IMR-90 (cell line): Measurements from ENCODE around the gene GTPBP3. TPM values are rescaled to one million over a fixed set of nuclear protein-coding genes. Genes with fewer than 3 reads are reported as not detected.

Experiments
- ATAC-seq: fragments of 200-7000 bp; cut with Tn5 transposase; 2 replicates; pipeline ENCODE4 v1.9.1; 2020; ENCODE audit warnings: low read depth, mild to moderate bottlenecking, moderate library complexity
- BruUV-seq: library from RNA; stranded (reverse); fragments of 400-500 nt; replicated peaks from 2 replicates; lab custom pipeline; 2021; lab: Mats Ljungman, UMichigan
- CTCF ChIA-PET: fragments of 300-600 bp; formaldehyde crosslinking; extraction: SDS; loops from one replicate; lab custom pipeline; 2021; ENCODE audit warnings: antibody characterized with exemption; lab: Yijun Ruan, JAX
- POLR2A ChIA-PET: fragments of 300-600 bp; sonication (Branson Sonifier 250); formaldehyde crosslinking; loops from one replicate; lab custom pipeline; 2022; ENCODE audit warnings: antibody characterized with exemption; ENCODE audit not compliant: unreplicated experiment; lab: Charles Lee
- DNase-seq: peaks from one replicate; pipeline ENCODE4 v3.0.0; 2013
- H2AFZ ChIP-seq: replicated peaks from 2 replicates; pipeline ENCODE3; 2013; ENCODE audit warnings: low read length, mild to moderate bottlenecking; ENCODE audit not compliant: poor library complexity
- H2AK5ac ChIP-seq: 2 replicates; pipeline ENCODE4 v1.6.1; 2013; ENCODE audit warnings: low read depth, low read length, inconsistent platforms
- H2AK9ac ChIP-seq: replicated peaks from 2 replicates; pipeline ENCODE3; 2013; ENCODE audit warnings: mild to moderate bottlenecking, low read depth, low read length, moderate library complexity; ENCODE audit not compliant: poor library complexity
- H2BK120ac ChIP-seq: 2 replicates; pipeline ENCODE4 v1.6.1; 2013; ENCODE audit warnings: low read depth, low read length, inconsistent platforms
- H2BK15ac ChIP-seq: 3 replicates; pipeline ENCODE4 v1.6.1; 2013; ENCODE audit warnings: low read depth, low read length, inconsistent platforms
- H2BK20ac ChIP-seq: 2 replicates; pipeline ENCODE4 v1.6.1; 2013; ENCODE audit warnings: low read depth, mild to moderate bottlenecking, inconsistent platforms, low read length, moderate library complexity
- H2BK5ac ChIP-seq: 2 replicates; pipeline ENCODE4 v1.6.1; 2013; ENCODE audit warnings: mild to moderate bottlenecking, low read depth, low read length, inconsistent platforms; ENCODE audit not compliant: poor library complexity, severe bottlenecking
- H3K14ac ChIP-seq: replicated peaks from 2 replicates; pipeline ENCODE4 v1.6.1; 2013; ENCODE audit warnings: low read depth, low read length, inconsistent platforms
- H3K18ac ChIP-seq: 2 replicates; pipeline ENCODE4 v1.6.1; 2013; ENCODE audit warnings: low read depth, low read length, control low read depth
- H3K23ac ChIP-seq: 2 replicates; pipeline ENCODE4 v1.6.1; 2013; ENCODE audit warnings: low read depth, low read length, inconsistent platforms
- H3K27ac ChIP-seq: 2 replicates; pipeline ENCODE4 v1.5.1; 2013; ENCODE audit warnings: mild to moderate bottlenecking, control low read depth, low read length; ENCODE audit not compliant: insufficient read depth
- H3K27me3 ChIP-seq: 2 replicates; pipeline ENCODE4 v1.6.1; 2013; ENCODE audit warnings: low read length; ENCODE audit not compliant: control insufficient read depth, insufficient read depth
- H3K36me3 ChIP-seq: 2 replicates; pipeline ENCODE4 v1.6.1; 2013; ENCODE audit warnings: low read length, mixed read lengths; ENCODE audit not compliant: control insufficient read depth, insufficient read depth
- H3K4ac ChIP-seq: 2 replicates; pipeline ENCODE4 v1.6.1; 2013; ENCODE audit warnings: low read depth, low read length, inconsistent platforms
- H3K4me1 ChIP-seq: 2 replicates; pipeline ENCODE4 v1.6.1; 2013; ENCODE audit warnings: low read length, mixed read lengths; ENCODE audit not compliant: control insufficient read depth, insufficient read depth
- H3K4me2 ChIP-seq: 2 replicates; pipeline ENCODE4 v1.6.1; 2013; ENCODE audit warnings: low read depth, mild to moderate bottlenecking, control low read depth, low read length, moderate library complexity
- H3K4me3 ChIP-seq: 2 replicates; pipeline ENCODE4 v1.5.1; 2013; ENCODE audit warnings: low read depth, mild to moderate bottlenecking, control low read depth, low read length, moderate library complexity; ENCODE audit not compliant: insufficient read depth
- H3K56ac ChIP-seq: 2 replicates; pipeline ENCODE4 v1.6.1; 2013; ENCODE audit warnings: low read length, inconsistent platforms; ENCODE audit not compliant: insufficient read depth; ENCODE audit errors: extremely low read depth
- H3K79me1 ChIP-seq, 2 experiments: 2 replicates each; pipeline ENCODE4 v1.6.1; 2013; ENCODE audit warnings: low read length in 2 of 2, inconsistent platforms in 1 of 2, low read depth in 1 of 2
- H3K9ac ChIP-seq: 2 replicates; pipeline ENCODE4 v1.6.1; 2013; ENCODE audit warnings: low read depth, low read length, control low read depth
- H3K9me1 ChIP-seq: 2 replicates; pipeline ENCODE4 v1.6.1; 2013; ENCODE audit warnings: low read length, inconsistent platforms; ENCODE audit not compliant: insufficient read depth
- H3K9me3 ChIP-seq: 2 replicates; pipeline ENCODE4 v1.6.1; 2013; ENCODE audit warnings: low read length; ENCODE audit not compliant: control insufficient read depth, insufficient read depth
- H4K20me1 ChIP-seq: 2 replicates; pipeline ENCODE4 v1.6.1; 2013; ENCODE audit warnings: low read length, inconsistent platforms; ENCODE audit not compliant: insufficient read depth
- H4K5ac ChIP-seq: 2 replicates; pipeline ENCODE4 v1.6.1; 2013; ENCODE audit warnings: mild to moderate bottlenecking, low read depth, low read length, control low read depth
- H4K8ac ChIP-seq, 2 experiments: 2 replicates each; pipeline ENCODE4 v1.6.1; 2013; ENCODE audit warnings: low read depth in 2 of 2, low read length in 2 of 2, control low read depth in 1 of 2, inconsistent platforms in 1 of 2
- H4K91ac ChIP-seq: 2 replicates; pipeline ENCODE4 v1.6.1; 2013; ENCODE audit warnings: low read depth, low read length, inconsistent platforms; ENCODE audit not compliant: insufficient read depth
- BHLHE40 ChIP-seq: fragments of 150-350 bp; IDR thresholded peaks from 2 replicates; pipeline ENCODE4 v1.6.1; 2016; ENCODE audit warnings: mild to moderate bottlenecking, low read depth, low read length
- CEBPB ChIP-seq: IDR thresholded peaks from 2 replicates; pipeline ENCODE4 v1.6.1; 2012; ENCODE audit warnings: low read depth, low read length, improper control_type of control experiment
- CHD1 ChIP-seq: IDR thresholded peaks from 2 replicates; pipeline ENCODE4 v1.6.1; 2012; ENCODE audit warnings: low read depth, low read length, improper control_type of control experiment
- CTCF ChIP-seq: conservative IDR thresholded peaks from 2 replicates; pipeline ENCODE4 v1.5.1; 2012; ENCODE audit warnings: mild to moderate bottlenecking, low read depth, low read length, improper control_type of control experiment
- ELK1 ChIP-seq: fragments of 150-350 bp; IDR thresholded peaks from 2 replicates; pipeline ENCODE4 v1.6.1; 2016; ENCODE audit warnings: low read depth, mild to moderate bottlenecking, low read length, moderate library complexity, borderline replicate concordance
- FOS ChIP-seq: fragments of 150-350 bp; IDR thresholded peaks from 2 replicates; pipeline ENCODE4 v1.6.1; 2016; ENCODE audit warnings: low read depth, low read length
- MAFK ChIP-seq: IDR thresholded peaks from 2 replicates; pipeline ENCODE4 v1.6.1; 2012; ENCODE audit warnings: low read depth, low read length, improper control_type of control experiment
- MAZ ChIP-seq: IDR thresholded peaks from 2 replicates; pipeline ENCODE4 v1.6.1; 2012; ENCODE audit warnings: low read depth, mild to moderate bottlenecking, low read length, improper control_type of control experiment, moderate library complexity, borderline replicate concordance
- MXI1 ChIP-seq: IDR thresholded peaks from 2 replicates; pipeline ENCODE4 v1.6.1; 2012; ENCODE audit warnings: low read depth, mild to moderate bottlenecking, low read length, moderate library complexity, borderline replicate concordance
- NFE2L2 ChIP-seq: fragments of 150-350 bp; IDR thresholded peaks from 2 replicates; pipeline ENCODE4 v1.6.1; 2016; ENCODE audit warnings: low read depth, mild to moderate bottlenecking, low read length
- POLR2A ChIP-seq: IDR thresholded peaks from 2 replicates; pipeline ENCODE4 v1.6.1; 2012; ENCODE audit warnings: mild to moderate bottlenecking, low read depth, low read length
- RAD21 ChIP-seq: IDR thresholded peaks from 2 replicates; pipeline ENCODE4 v1.6.1; 2012; ENCODE audit warnings: low read length, improper control_type of control experiment
- RCOR1 ChIP-seq: IDR thresholded peaks from 2 replicates; pipeline ENCODE4 v1.6.1; 2012; ENCODE audit warnings: mild to moderate bottlenecking, low read length, improper control_type of control experiment; ENCODE audit not compliant: insufficient replicate concordance
- RFX5 ChIP-seq: IDR thresholded peaks from 2 replicates; pipeline ENCODE4 v1.8.0; 2012; ENCODE audit warnings: low read depth, mild to moderate bottlenecking, low read length, moderate library complexity
- SMC3 ChIP-seq: fragments of 150-350 bp; IDR thresholded peaks from 2 replicates; pipeline ENCODE4 v1.6.1; 2016; ENCODE audit warnings: low read depth, mild to moderate bottlenecking, antibody characterized with exemption, low read length, moderate library complexity
- USF2 ChIP-seq: fragments of 150-350 bp; IDR thresholded peaks from 2 replicates; pipeline ENCODE4 v1.6.1; 2017; ENCODE audit warnings: mild to moderate bottlenecking, antibody characterized with exemption, low read length, low read depth
- WGBS, 2 experiments: methylation state at CpG; one replicate each; pipeline versions ENCODE4 v1.1.5 to v1.1.7; 2013; ENCODE audit warnings: missing lambda C conversion rate in 2 of 2; ENCODE audit not compliant: insufficient read length in 1 of 2; ENCODE audit errors: extremely low coverage in 2 of 2; 5-methylcytosine and 5-hydroxymethylcytosine counted together
- dilution Hi-C: fragments of 300-500 bp; cut with HindIII; formaldehyde crosslinking; loops from one replicate; pipeline ENCODE4 v1.14.3; 2018; ENCODE audit warnings: low sequenced_read_pairs; ENCODE audit not compliant: unreplicated experiment
- in situ Hi-C: fragments of 300-500 bp; cut with MboI; formaldehyde crosslinking; loops from 3 replicates; pipeline ENCODE4 v1.14.3; 2019; ENCODE audit warnings: low sequenced_read_pairs, inconsistent platforms, mixed read lengths
- intact Hi-C: fragments of 100-400 bp; cut with micrococcal nuclease; formaldehyde crosslinking; loops from 2 replicates; pipeline ENCODE4 v1.10.0; 2022
- polyA plus RNA-seq, 3 experiments: library from polyadenylated mRNA; depleted of rRNA; stranded (reverse); fragments of >200 nt; gene quantifications; 2 replicates each; pipeline ENCODE4 v1.2.3, GENCODE V29; 2012; ENCODE audit warnings: low replicate concordance in 1 of 3
- total RNA-seq: library from RNA; depleted of rRNA; stranded (reverse); fragments of >200 nt; gene quantifications from 2 replicates; pipeline ENCODE4 v1.2.3, GENCODE V29; 2012

GTPBP3 gene
- total and polyA plus RNA-seq, 2 of the 4 experiments (the other 2 are of a cell fraction): 4.3 to 15.1 TPM

GRCh38 chr19:17293605-17294004, 43.7 kb upstream of the GTPBP3 start:
- Histone ChIP-seq H3K18ac (no peak overlapping the region), H2BK5ac (no peak overlapping the region), H4K8ac (no peak overlapping the region), H4K20me1 (0 out of 2 replicates have a peak, but pooled peaks cover 3% of the 10 kb centered on the region), H3K79me1 (peaks cover 0 to 24% of the 10 kb centered on the region in 2 experiments; a peak in 3 of 4 replicates), H3K4ac (no peak overlapping the region), H3K56ac (no peak overlapping the region), H3K4me2 (no peak overlapping the region), H2AFZ (no peak overlapping the region), H2BK15ac (no peak overlapping the region), H3K23ac (no peak overlapping the region), H3K27ac (no peak overlapping the region), H3K9me3 (peaks cover 4% of the 10 kb centered on the region), H4K5ac (no peak overlapping the region), H2AK9ac (no peak overlapping the region), H3K4me3 (no peak overlapping the region), H3K27me3 (no peaks in the 10 kb centered on the region), H3K9me1 (peaks cover 4% of the 10 kb centered on the region), H3K9ac (no peak overlapping the region), H3K36me3 (peaks cover 9% of the 10 kb centered on the region; the same call in 1 of the 2 replicates), H2BK20ac (no peak overlapping the region), H3K4me1 (peaks cover 2% of the 10 kb centered on the region; the same call in 1 of the 2 replicates), H2BK120ac (no peak overlapping the region), H2AK5ac (no peak overlapping the region), H4K91ac (no peak overlapping the region), H3K14ac (no peak overlapping the region)
- 94% methylated on average over 8 of the region's 14 CpGs; no CpG with 5 or more reads in 1 of the 2 experiments for WGBS, 2 experiments
- ChIA-PET POLR2A (no interaction called here), CTCF (interaction anchor here (0.7 kb wide), 1 partner anchor 530 kb away, joined by 3 read pairs; no protein-coding TSS in a partner anchor)
- intact Hi-C loops (loop anchor here (2.0 kb wide), 1 partner anchor 93 kb away; no protein-coding TSS in a partner anchor), in situ Hi-C loops (no loop called here), dilution Hi-C loops (no loop called here)
- no peak for TF ChIP-seq MXI1
- no peak for TF ChIP-seq MAFK
- TF ChIP-seq POLR2A: no peak
- TF ChIP-seq CEBPB: no peak
- no peak for TF ChIP-seq RAD21
- no peak for TF ChIP-seq BHLHE40
- no peak for TF ChIP-seq MAZ
- no peak for TF ChIP-seq ELK1
- no peak for TF ChIP-seq RCOR1
- no peak for TF ChIP-seq SMC3
- TF ChIP-seq NFE2L2: no peak
- no peak for TF ChIP-seq FOS
- no peak for TF ChIP-seq CHD1
- TF ChIP-seq RFX5: no peak
- no peak for TF ChIP-seq CTCF
- no peak for TF ChIP-seq USF2
- DNase-seq (no peak), ATAC-seq (no peak)
- no TSS peak for BruUV-seq
